ENCODE results near the gene SLC6A18.
"Not testable (repeated sequence)": the region's sequence is repeated elsewhere in the genome, so short reads cannot be mapped to it uniquely, and the experiment has no call there.

Gene SLC6A18

GRCh38 chr5:1215320-1216096 lies 9.7 kb upstream of the SLC6A18 start:
- DNase-seq (ENCODE audit: low read depth in 2 of 2): no peak

GRCh38 chr5:1216211-1216917 lies 8.8 kb upstream of the SLC6A18 start:
- no peak for DNase-seq (ENCODE audit: low read depth in 2 of 2)

- DNase-seq (ENCODE audit: low read depth in 2 of 2): no peak
Measured at GRCh38 chr5:1216918-1217295, 8.3 kb upstream of the SLC6A18 start.

- no peak for DNase-seq (ENCODE audit: low read depth in 2 of 2)
Measured at GRCh38 chr5:1217596-1218206, 7.5 kb upstream of the SLC6A18 start.

GRCh38 chr5:1218351-1219080 lies 6.7 kb upstream of the SLC6A18 start:
- DNase-seq (ENCODE audit: low read depth in 2 of 2): no peak

- DNase-seq (ENCODE audit: low read depth in 2 of 2): no peak
Measured at GRCh38 chr5:1219098-1219767, 5.9 kb upstream of the SLC6A18 start.

- DNase-seq (ENCODE audit: low read depth in 2 of 2): no peak
Measured at GRCh38 chr5:1219768-1220100, 5.4 kb upstream of the SLC6A18 start.

- DNase-seq (ENCODE audit: low read depth in 2 of 2): no peak
Measured at GRCh38 chr5:1220351-1220750, 4.8 kb upstream of the SLC6A18 start.

- DNase-seq (ENCODE audit: low read depth in 2 of 2): no peak
Measured at GRCh38 chr5:1220831-1221230, 4.3 kb upstream of the SLC6A18 start.

- no peak for DNase-seq (ENCODE audit: low read depth in 2 of 2)
Measured at GRCh38 chr5:1221721-1222120, 3.5 kb upstream of the SLC6A18 start.

- no peak for DNase-seq (ENCODE audit: low read depth in 2 of 2)
Measured at GRCh38 chr5:1222147-1222546, 3.0 kb upstream of the SLC6A18 start.

GRCh38 chr5:1222621-1223277 lies 2.4 kb upstream of the SLC6A18 start:
- no peak for DNase-seq (ENCODE audit: low read depth in 2 of 2)

GRCh38 chr5:1223278-1223670 lies 1.9 kb upstream of the SLC6A18 start:
- DNase-seq (ENCODE audit: low read depth in 2 of 2): no peak

- DNase-seq (ENCODE audit: low read depth in 2 of 2): no peak
Measured at GRCh38 chr5:1224631-1225030, 550 bp upstream of the SLC6A18 start.

GRCh38 chr5:1226231-1226630 lies 1.1 kb downstream of the SLC6A18 start:
- DNase-seq (ENCODE audit: low read depth in 2 of 2): no peak

- no peak for DNase-seq (ENCODE audit: low read depth in 2 of 2)
Measured at GRCh38 chr5:1226839-1227581, 1.8 kb downstream of the SLC6A18 start.

- DNase-seq (ENCODE audit: low read depth in 2 of 2): no peak
Measured at GRCh38 chr5:1227667-1228066, 2.5 kb downstream of the SLC6A18 start.

GRCh38 chr5:1228120-1228519 lies 2.9 kb downstream of the SLC6A18 start:
- DNase-seq (ENCODE audit: low read depth in 2 of 2): no peak

GRCh38 chr5:1229023-1229422 lies 3.8 kb downstream of the SLC6A18 start:
- DNase-seq (ENCODE audit: low read depth in 2 of 2): not testable (repeated sequence)

- DNase-seq (ENCODE audit: low read depth in 2 of 2): no peak
Measured at GRCh38 chr5:1229822-1230221, 4.6 kb downstream of the SLC6A18 start.

- no peak for DNase-seq (ENCODE audit: low read depth in 2 of 2)
Measured at GRCh38 chr5:1230551-1230950, 5.4 kb downstream of the SLC6A18 start.
